Osteocyte (in vitro differentiated cells): ENCODE data around the gene TMPRSS4. TPM values are rescaled to one million over a fixed set of nuclear protein-coding genes. Genes with fewer than 3 reads are reported as not detected.

ENCODE experiments used
- DNase-seq: peaks from one replicate; pipeline ENCODE4 v3.0.0; 2021; ENCODE audit warnings: mixed read lengths; ENCODE audit not compliant: unreplicated experiment; ENCODE audit errors: extremely low spot score
- H3K27ac Mint-ChIP-seq: one replicate; pipeline ENCODE4 v1.8.0; 2021; ENCODE audit warnings: mild to moderate bottlenecking, mixed read lengths; ENCODE audit not compliant: unreplicated experiment
- H3K27me3 Mint-ChIP-seq: one replicate; pipeline ENCODE4 v1.8.0; 2021; ENCODE audit warnings: mixed read lengths; ENCODE audit not compliant: unreplicated experiment
- H3K36me3 Mint-ChIP-seq: one replicate; pipeline ENCODE4 v1.8.0; 2021; ENCODE audit warnings: mixed read lengths; ENCODE audit not compliant: unreplicated experiment
- H3K4me1 Mint-ChIP-seq: one replicate; pipeline ENCODE4 v1.8.0; 2021; ENCODE audit warnings: mixed read lengths; ENCODE audit not compliant: unreplicated experiment
- H3K4me3 Mint-ChIP-seq: one replicate; pipeline ENCODE4 v1.8.0; 2021; ENCODE audit warnings: mild to moderate bottlenecking, moderate library complexity, mixed read lengths; ENCODE audit not compliant: unreplicated experiment
- H3K9me3 Mint-ChIP-seq: one replicate; pipeline ENCODE4 v1.8.0; 2021; ENCODE audit warnings: mixed read lengths; ENCODE audit not compliant: unreplicated experiment
- total RNA-seq: library from RNA; stranded (reverse); gene quantifications from 2 replicates; pipeline ENCODE4 v1.2.1, GENCODE V29; 2021
- TF ChIP-seq, protein P1 (sequence below): fragments of 200-600 bp; sonication (generic); IDR thresholded peaks from 2 replicates; pipeline ENCODE4 v1.5.0; 2021; ENCODE audit warnings: antibody characterized with exemption, mild to moderate bottlenecking, moderate library complexity

The TMPRSS4 gene
- total RNA-seq, 1 donor from 2014 or later, result not detected

DNA sequence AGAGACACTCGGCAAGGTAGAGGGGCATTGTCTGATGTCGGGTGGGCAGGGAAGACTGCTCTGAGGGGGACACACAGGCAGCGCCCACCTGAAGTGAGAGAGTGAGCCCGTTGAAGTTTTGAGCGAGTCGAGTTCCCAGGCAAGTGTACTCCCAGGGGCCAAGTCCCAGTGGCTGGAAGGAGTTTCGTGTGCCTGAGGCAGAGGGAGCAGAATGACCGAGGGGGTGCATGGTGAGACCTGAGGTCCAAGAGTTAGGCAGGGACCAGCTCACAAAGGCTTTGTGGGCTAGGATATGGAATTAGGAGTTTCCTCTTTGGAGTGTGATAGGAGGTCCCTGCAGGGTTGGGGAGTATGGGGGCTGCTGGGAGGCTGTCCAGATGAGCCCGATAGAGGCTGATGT, 93.4 kb downstream of the TMPRSS4 start:
- no peak for DNase-seq
- no peaks in the 10 kb centered on the region for H3K4me1 Mint-ChIP-seq
- H3K27ac Mint-ChIP-seq, result no peak overlapping the region
- no peaks in the 10 kb centered on the region for H3K9me3 Mint-ChIP-seq
- no peaks in the 10 kb centered on the region for H3K36me3 Mint-ChIP-seq
- TF ChIP-seq, protein P1, sequence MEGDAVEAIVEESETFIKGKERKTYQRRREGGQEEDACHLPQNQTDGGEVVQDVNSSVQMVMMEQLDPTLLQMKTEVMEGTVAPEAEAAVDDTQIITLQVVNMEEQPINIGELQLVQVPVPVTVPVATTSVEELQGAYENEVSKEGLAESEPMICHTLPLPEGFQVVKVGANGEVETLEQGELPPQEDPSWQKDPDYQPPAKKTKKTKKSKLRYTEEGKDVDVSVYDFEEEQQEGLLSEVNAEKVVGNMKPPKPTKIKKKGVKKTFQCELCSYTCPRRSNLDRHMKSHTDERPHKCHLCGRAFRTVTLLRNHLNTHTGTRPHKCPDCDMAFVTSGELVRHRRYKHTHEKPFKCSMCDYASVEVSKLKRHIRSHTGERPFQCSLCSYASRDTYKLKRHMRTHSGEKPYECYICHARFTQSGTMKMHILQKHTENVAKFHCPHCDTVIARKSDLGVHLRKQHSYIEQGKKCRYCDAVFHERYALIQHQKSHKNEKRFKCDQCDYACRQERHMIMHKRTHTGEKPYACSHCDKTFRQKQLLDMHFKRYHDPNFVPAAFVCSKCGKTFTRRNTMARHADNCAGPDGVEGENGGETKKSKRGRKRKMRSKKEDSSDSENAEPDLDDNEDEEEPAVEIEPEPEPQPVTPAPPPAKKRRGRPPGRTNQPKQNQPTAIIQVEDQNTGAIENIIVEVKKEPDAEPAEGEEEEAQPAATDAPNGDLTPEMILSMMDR, result no peak
- no peak overlapping the region for H3K4me3 Mint-ChIP-seq
- H3K27me3 Mint-ChIP-seq, result peaks cover 47% of the 10 kb centered on the region

DNA sequence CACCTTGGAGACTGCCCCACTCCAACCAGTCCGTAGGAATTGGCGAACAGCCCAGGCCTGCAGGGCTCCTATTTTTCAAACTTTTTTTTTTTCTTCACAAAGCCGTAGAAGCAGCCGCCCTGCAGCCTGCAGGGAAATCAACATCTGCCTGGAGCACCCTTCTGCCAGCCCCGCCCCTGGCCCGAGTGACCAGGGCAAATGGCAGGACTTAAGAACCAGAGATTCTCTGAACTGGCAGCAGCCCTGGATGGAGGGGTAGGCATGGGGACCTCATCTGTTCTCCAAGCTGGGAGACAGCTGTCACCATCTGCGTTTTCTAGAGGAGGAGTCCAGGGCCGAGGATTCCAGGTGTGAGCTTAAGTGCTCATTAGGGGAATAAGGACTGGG, 94.0 kb downstream of the TMPRSS4 start:
- H3K36me3 Mint-ChIP-seq, result no peaks in the 10 kb centered on the region
- no peaks in the 10 kb centered on the region for H3K4me1 Mint-ChIP-seq
- no peaks in the 10 kb centered on the region for H3K9me3 Mint-ChIP-seq
- H3K4me3 Mint-ChIP-seq, result no peak overlapping the region
- TF ChIP-seq, protein P1, result no peak
- peaks cover 54% of the 10 kb centered on the region for H3K27me3 Mint-ChIP-seq
- no peak for DNase-seq
- H3K27ac Mint-ChIP-seq, result no peak overlapping the region

Other genes with a start within 250 kb of the TMPRSS4 start
- 0.99 and 1.7 TPM in 2 replicates for gene FXYD6, start 200.4 kb upstream of the TMPRSS4 start, total RNA-seq
- gene TMPRSS13, start 147.7 kb upstream of the TMPRSS4 start, total RNA-seq, result not detected in 2 replicates
- gene IL10RA, start 90.7 kb upstream of the TMPRSS4 start, total RNA-seq, result not detected in 2 replicates
- gene SMIM35, start 9.9 kb downstream of the TMPRSS4 start, total RNA-seq, result not detected in 2 replicates
- gene SCN4B, start 75.7 kb downstream of the TMPRSS4 start, total RNA-seq, result 0.08 TPM in 1 of 2 replicates, not detected in the other
- gene SCN2B, start 99.6 kb downstream of the TMPRSS4 start, total RNA-seq, result not detected in 2 replicates
- not detected in 2 replicates for gene JAML, start 147.9 kb downstream of the TMPRSS4 start, total RNA-seq
- 0.37 and 0.40 TPM in 2 replicates for gene MPZL3, start 175.3 kb downstream of the TMPRSS4 start, total RNA-seq
- gene MPZL2, start 187.2 kb downstream of the TMPRSS4 start, total RNA-seq, result not detected in 2 replicates
- not detected in 2 replicates for gene CD3E, start 227.7 kb downstream of the TMPRSS4 start, total RNA-seq